IMR-90 (cell line): ENCODE results near the gene TXNL4A.

Source experiments
- BHLHE40 ChIP-seq: fragments of 150-350 bp; IDR thresholded peaks from 2 replicates; pipeline ENCODE4 v1.6.1; 2016; ENCODE audit warnings: mild to moderate bottlenecking, low read depth, low read length
- CEBPB ChIP-seq: IDR thresholded peaks from 2 replicates; pipeline ENCODE4 v1.6.1; 2012; ENCODE audit warnings: low read depth, low read length, improper control_type of control experiment
- CTCF ChIP-seq: conservative IDR thresholded peaks from 2 replicates; pipeline ENCODE4 v1.5.1; 2012; ENCODE audit warnings: mild to moderate bottlenecking, low read depth, low read length, improper control_type of control experiment
- ELK1 ChIP-seq: fragments of 150-350 bp; IDR thresholded peaks from 2 replicates; pipeline ENCODE4 v1.6.1; 2016; ENCODE audit warnings: low read depth, mild to moderate bottlenecking, low read length, moderate library complexity, borderline replicate concordance
- FOS ChIP-seq: fragments of 150-350 bp; IDR thresholded peaks from 2 replicates; pipeline ENCODE4 v1.6.1; 2016; ENCODE audit warnings: low read depth, low read length
- MAFK ChIP-seq: IDR thresholded peaks from 2 replicates; pipeline ENCODE4 v1.6.1; 2012; ENCODE audit warnings: low read depth, low read length, improper control_type of control experiment
- MAZ ChIP-seq: IDR thresholded peaks from 2 replicates; pipeline ENCODE4 v1.6.1; 2012; ENCODE audit warnings: low read depth, mild to moderate bottlenecking, low read length, improper control_type of control experiment, moderate library complexity, borderline replicate concordance
- MXI1 ChIP-seq: IDR thresholded peaks from 2 replicates; pipeline ENCODE4 v1.6.1; 2012; ENCODE audit warnings: low read depth, mild to moderate bottlenecking, low read length, moderate library complexity, borderline replicate concordance
- POLR2A ChIP-seq: IDR thresholded peaks from 2 replicates; pipeline ENCODE4 v1.6.1; 2012; ENCODE audit warnings: mild to moderate bottlenecking, low read depth, low read length
- RAD21 ChIP-seq: IDR thresholded peaks from 2 replicates; pipeline ENCODE4 v1.6.1; 2012; ENCODE audit warnings: low read length, improper control_type of control experiment
- RCOR1 ChIP-seq: IDR thresholded peaks from 2 replicates; pipeline ENCODE4 v1.6.1; 2012; ENCODE audit warnings: mild to moderate bottlenecking, low read length, improper control_type of control experiment; ENCODE audit not compliant: insufficient replicate concordance
- RFX5 ChIP-seq: IDR thresholded peaks from 2 replicates; pipeline ENCODE4 v1.8.0; 2012; ENCODE audit warnings: low read depth, mild to moderate bottlenecking, low read length, moderate library complexity
- SMC3 ChIP-seq: fragments of 150-350 bp; IDR thresholded peaks from 2 replicates; pipeline ENCODE4 v1.6.1; 2016; ENCODE audit warnings: low read depth, mild to moderate bottlenecking, antibody characterized with exemption, low read length, moderate library complexity
- USF2 ChIP-seq: fragments of 150-350 bp; IDR thresholded peaks from 2 replicates; pipeline ENCODE4 v1.6.1; 2017; ENCODE audit warnings: mild to moderate bottlenecking, antibody characterized with exemption, low read length, low read depth

GRCh38 chr18:79973517-79973916 is 14.8 kb downstream of the TXNL4A start:
- no peak for TF ChIP-seq MAZ
- TF ChIP-seq FOS, result no peak
- TF ChIP-seq CTCF, result no peak
- no peak for TF ChIP-seq USF2
- TF ChIP-seq POLR2A, result no peak
- no peak for TF ChIP-seq CEBPB
- TF ChIP-seq RFX5, result no peak
- TF ChIP-seq MXI1, result no peak
- no peak for TF ChIP-seq BHLHE40
- TF ChIP-seq MAFK, result no peak
- no peak for TF ChIP-seq ELK1
- TF ChIP-seq RCOR1, result no peak
- TF ChIP-seq RAD21, result no peak
- no peak for TF ChIP-seq SMC3
